TTC549 (cell line): ENCODE measurements around the gene USB1.

Source experiments
- FAIRE-seq: peaks from 2 replicates; lab custom pipeline; 2012; peaks lifted over from hg19 to GRCh38; lab: Jason Lieb, UNC

USB1 gene, protein sequence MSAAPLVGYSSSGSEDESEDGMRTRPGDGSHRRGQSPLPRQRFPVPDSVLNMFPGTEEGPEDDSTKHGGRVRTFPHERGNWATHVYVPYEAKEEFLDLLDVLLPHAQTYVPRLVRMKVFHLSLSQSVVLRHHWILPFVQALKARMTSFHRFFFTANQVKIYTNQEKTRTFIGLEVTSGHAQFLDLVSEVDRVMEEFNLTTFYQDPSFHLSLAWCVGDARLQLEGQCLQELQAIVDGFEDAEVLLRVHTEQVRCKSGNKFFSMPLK

DNA sequence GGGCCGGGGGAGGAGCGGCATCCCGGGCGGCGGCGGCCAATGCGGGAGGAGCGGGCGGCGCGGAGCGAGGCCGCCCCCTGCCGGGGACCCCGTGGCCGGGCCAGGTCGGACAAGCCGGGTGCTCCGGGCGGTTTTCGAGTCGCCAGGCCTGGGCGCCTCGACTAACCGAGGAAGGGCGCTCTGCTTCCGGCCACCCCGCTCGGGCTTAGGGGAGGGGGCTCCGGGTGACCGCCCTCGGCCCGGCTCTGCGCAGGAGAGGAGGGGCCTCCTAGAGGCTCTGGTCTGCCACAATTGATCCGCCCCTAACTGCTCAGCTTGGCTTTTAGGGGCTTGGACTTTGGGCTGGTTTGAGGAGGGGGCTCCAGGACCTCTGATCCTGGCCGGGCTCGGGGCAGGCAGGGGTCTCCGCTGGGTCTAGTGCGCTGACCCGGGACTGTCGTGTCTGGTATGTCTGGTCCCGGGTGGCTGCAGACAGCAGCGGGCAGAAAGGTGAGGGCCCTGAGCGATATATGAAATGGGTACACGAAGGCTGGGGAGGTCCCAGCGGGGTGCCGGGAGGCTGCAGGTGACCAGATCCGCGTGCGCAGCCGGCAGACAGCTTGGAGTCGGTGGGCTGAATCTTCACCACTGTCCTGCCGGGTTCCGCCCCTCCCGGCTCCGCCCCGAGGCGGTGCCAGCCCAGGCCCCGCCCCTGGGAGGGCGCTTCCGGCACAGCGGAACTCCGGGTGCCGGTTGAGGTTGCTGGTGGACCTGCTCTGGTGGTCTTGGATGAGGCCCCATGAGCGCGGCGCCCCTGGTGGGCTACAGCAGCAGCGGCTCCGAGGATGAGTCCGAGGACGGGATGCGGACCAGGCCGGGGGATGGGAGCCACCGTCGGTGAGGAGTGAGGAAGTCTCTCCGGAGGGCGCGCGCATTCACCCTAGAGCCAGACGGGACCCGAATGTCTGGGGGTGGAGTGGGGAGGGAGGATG lies at the start of gene USB1:
TSS of gene USB1 (plus strand) at position 702 of the 971 bp plus-strand sequence. CDS start at position 779, 77 bp downstream.
- FAIRE-seq = no peak

DNA sequence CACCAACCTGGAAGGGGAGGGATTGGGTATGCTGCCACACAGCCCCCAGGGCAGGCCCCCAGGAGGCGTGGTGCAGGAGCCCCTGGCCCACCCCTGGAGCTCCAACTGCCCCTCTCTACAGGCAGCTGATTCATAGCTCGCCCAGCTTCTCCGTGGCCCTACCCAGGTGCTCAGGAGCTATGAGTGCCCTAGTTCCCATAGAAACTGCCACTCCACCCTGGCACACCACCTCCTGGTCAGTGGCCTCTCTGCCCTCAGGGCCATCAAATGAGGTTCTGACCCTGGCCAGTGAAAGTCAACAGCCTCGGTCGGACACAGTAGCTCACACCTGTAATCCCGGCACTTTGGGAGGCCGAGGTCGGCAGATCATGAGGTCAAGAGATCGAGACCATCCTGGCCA lies 48.3 kb upstream of the USB1 start:
- FAIRE-seq = no peak

DNA sequence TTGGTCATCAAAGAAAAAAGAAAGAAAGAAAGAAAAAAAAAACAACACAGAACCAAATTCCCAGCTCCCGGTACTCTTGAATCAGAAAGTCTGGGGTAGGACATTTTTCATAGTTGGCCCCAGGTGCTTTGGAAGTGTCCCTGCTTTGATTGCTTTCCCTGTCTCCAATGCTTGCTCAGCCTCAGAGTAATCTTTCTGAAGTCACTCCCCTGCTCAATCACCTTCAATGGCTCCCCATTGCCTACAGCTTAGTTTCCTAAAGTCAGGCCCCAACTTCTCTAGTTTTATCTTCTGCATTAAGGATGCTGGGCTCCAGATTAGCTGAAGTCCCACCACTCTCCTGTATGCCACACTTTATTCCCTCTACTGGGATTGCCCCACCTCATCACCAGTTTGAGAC lies 47.4 kb upstream of the USB1 start:
- FAIRE-seq = no peak

DNA sequence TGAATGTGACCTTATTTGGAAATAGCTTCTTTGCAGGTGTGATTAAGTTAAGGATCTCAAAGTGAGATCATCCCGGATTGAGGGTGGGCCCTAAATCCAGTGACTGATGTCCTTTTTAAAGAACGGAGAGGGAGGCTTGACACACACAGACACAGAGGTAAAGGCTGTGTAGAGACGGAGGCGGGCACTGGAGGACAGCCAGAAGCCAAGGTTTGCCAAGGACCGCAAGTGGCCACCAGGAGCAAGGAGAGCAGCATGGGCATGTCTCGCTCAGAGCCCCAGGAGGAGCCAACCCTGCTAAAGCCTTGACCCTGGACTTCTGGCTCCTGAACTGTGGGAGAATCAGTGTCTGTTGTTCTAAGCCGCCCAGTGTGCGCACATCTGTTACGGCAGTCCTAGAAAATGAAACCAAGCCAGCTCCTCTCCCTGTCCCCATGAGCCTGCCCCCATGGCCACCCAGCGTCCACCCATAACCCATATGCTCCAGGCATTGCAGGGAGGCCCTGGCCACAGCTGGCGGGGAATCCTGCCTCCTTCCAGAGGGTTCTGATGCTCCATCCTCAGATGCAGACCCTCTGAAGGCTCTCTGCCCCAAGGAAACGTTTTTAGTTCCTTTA lies 45.5 kb upstream of the USB1 start:
- FAIRE-seq = no peak

DNA sequence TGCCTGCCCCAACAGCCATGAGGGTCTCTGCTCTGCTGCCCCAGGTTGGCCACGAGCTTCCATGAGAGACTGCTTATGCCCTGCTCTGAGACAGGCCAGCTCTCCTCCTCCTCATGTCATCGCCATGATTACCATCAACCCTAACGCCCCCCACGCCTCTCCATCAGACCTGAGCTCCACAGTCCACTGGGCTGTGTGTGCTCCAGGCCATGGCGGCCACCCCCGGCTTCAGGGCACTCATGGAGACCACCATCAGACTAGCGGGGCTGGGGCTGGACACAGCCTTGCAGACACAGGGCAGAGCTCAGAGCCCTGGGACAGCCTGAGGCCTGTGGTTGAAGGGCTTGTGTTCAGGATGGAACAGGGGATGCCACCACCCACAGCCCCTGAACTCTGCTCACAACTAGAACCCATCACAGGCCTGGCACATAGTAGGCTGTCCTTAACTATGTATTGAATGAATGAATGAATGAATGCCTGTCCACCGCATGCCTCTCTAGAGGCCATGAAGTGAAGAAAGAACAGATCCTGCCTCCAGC lies 44.9 kb upstream of the USB1 start:
- no peak for FAIRE-seq

DNA sequence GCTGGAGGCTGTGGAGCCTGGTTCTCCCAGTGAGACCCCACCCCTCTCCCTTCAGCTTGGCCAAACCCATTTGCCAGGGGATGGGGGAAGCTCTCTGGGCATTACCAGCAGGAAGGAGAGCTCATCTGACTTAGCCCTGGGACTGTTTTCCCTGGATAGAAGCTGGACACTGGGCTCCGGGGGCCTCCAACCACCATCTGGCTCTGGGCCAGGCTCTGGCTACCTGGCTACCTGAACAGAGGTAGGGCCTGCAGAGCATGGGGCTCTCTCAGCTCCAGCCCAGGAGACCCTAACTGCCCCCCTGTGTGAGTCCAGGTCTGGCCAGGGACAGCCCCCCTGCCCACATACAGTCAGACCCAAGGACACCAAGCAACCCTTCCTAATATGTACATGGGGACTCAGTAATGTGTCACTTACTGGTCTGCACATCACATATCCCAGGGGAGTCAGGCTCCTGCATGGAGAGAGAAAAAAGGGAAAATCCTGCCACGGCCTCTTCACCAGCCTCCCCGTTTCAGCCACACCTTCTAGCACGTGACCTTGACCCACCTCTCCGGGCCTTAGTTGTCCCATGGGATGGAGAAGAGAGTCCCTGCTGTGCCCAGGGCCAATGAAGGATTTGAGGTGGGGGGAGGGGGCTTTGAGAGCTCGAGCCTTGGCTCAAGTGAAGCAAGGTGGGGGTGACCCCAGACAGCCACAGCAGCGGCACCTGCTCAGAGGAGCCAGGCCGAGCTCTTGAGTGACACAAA lies 44.1 kb upstream of the USB1 start:
- FAIRE-seq = no peak

DNA sequence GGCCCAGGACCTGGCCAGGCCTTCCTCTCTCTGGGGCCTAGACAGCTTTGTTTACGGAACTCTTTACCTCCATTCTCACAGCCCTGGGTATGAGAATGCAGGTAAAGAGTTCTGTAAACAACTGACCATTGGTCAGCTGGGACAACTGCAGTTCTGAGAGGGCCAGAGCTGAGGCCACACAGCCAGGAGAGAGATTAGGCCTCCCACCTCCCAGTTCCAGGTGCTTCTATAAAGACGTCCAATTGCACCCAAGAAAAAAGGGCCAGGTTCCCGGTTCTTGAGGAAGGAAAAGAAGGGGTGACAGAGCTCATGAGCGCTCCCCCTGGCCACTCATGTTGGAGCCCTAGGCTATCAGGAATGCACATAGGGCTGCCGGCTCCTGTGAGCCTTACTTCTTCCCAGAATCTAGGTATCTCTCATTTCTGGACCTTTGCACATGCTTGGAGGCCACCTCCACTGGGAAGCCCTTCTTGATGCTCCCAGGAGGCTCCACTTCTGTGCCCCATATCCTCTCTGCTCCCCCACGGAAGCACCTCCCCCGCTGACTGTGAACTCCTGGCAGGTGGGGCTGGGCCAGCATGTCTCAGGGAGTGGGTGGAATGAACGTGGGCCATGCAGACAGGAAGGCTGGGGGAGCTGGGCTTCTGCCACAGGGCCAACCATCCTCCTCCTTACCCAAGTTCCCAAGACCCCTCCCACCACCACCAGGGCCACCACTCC lies 43.4 kb upstream of the USB1 start:
- FAIRE-seq = no peak

DNA sequence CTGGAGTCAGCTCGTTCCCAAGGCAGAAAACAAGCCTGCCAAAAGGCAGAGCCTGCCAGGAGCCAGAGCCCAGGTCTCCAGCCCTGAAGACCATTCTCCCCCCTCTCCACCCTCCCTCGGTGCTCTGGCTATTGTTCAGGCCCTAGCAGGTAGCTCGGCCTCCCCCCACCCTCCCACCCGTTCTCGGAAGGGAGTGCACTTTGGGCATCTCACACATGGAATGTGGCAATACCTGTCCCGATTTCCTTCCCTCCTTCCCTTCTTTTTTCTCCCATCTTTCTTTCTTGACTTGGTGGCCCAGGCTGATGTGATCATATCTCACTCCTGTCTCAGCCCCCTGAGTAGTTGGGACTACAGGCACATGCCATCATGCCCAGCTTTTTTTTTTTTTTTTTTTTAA lies 42.7 kb upstream of the USB1 start:
- no peak for FAIRE-seq

DNA sequence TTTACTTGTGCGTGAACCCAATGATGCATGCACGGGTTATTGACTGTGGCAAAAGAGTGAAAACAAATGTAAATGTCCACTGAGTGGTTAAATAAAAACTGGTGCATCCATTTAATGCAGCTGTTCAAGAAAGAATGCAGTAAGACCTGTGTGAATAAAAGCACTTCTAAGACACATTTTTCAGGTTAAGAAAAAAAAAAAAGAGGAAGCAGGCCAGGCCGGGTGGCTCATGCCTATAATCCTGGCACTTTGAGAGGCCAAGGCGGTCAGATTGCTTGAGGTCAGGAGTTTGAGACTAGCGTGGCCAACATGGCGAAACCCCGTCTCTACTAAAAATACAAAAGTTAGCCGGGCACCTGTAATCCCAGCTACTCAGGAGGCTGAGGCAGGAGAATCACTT lies 42.1 kb upstream of the USB1 start:
- no peak for FAIRE-seq

DNA sequence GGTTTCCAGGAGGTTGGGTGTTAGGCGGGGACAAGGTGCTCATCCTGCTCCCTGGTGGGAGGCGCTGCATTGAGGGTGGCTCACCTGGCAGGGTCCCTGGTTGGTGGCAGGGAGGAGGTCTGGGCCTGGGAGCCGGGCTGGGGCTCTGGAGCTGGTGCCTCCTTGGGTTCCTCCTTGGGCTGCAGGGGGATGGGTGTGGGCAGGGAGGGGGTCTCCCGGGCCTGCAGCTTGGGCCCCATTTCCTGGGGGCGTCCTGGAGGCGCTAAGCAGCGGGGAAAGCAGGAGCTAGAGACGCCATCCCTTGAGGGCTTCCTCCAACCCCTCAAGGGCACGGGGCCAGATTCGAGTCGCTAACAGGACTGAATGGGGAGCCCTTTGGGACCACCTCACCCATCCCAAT lies 41.4 kb upstream of the USB1 start:
- no peak for FAIRE-seq

DNA sequence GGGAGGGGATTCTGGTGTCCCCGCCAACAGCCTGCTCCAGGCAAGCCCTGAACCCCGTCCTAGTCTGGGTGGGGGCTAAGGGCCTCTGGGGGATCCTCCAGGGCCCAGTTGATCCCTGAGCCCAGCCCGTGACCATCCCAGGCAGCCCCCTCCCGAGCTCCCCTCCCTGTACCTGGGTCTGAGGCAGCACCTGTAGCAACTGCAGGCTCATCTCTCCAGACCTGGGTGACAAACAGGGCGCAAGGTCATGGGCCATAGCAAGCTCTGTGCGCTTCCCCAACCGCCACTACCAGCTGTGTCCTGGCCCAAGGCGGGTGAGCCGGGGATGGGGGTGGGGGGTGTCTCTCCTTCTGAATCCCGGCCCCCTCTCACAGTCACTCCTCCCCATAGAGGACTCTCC lies 40.9 kb upstream of the USB1 start:
- FAIRE-seq = no peak

DNA sequence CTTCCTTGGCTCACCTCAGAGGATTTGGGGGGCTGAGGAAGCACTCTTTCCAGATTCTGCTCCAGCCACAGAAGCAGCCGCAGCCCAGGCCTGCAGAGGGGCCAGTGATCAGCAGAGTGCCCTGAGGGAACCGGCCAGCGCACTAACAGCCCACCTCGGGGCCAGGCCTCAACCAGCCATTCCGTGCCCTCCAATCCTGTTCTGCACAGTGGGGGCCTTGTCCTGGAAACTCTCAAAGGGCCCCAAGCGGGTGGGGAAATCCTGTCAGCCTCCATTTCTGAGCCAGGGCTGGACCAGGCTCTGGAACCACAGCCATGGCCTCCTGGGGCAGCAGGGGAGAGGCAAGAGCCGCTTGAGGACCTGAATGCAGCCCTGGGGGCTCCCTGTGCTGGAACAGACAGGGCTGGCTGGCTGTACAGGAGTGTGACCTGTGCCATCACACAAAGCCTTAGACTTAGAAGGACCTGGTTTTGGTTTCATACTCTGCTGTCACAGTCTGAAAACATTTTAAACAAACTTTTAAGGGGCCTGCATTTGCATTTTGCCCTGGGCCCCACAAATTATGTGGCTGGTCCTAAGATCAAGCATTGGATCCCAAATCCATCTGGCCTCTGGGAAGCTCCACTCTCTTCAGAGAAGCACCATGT lies 40.3 kb upstream of the USB1 start:
- FAIRE-seq = no peak

DNA sequence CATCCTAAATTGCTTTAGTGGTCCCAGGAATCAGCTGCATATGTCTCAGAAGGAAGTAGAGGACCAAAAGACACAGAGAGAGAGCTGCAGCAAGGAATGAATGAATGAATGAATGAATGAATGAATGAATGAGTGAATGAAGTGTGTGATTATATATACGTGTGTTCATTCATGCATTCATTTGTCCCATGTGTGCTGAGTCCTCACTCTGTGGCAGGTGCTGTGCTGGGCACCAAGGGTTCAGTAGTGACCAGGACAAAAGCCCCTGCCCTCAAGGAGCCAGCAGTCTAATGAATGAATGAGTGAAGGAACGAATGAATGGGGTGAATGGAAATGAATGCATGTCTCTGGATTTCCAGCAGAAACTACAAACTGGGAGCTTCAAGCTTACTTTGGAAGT lies 39.7 kb upstream of the USB1 start:
- no peak for FAIRE-seq

DNA sequence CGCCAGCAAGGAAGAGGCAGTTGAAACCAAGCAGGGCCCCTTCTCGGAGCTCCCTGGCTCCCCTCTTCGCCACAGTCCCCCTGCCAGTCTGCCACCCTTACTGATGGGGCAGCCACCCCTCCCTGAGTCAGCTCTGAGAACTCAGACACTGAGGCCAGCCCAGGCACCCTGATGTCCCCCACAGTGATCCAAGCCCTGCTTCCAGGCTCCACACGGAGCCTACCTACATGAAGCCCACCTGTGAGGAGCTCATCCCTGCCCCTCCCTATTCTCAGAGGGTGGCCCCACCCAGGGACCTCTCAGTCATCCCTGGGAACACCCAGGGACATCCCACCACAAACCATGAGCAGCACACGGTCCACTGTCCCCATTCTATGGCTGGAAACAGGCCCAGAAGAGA lies 39.2 kb upstream of the USB1 start:
- no peak for FAIRE-seq

DNA sequence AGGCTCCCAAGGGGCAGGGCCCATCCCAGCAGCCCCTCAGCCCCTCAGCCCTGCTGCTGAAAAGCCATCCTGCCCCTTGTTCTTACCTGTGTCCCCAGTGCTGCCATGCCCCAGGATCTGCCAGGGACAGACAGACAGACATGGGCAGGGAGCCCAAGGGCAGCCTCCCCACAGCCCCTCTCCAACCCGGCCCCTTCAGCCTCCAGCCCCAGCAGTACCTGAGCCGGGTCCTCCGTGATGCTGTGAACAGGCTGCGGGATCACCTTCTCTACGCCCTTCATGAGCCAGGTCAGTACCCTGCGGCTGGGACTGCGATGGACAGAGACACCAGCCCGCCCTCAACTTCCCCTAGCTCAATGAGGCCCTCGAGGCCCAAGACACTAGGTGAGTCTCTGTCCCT lies 38.5 kb upstream of the USB1 start:
- no peak for FAIRE-seq

DNA sequence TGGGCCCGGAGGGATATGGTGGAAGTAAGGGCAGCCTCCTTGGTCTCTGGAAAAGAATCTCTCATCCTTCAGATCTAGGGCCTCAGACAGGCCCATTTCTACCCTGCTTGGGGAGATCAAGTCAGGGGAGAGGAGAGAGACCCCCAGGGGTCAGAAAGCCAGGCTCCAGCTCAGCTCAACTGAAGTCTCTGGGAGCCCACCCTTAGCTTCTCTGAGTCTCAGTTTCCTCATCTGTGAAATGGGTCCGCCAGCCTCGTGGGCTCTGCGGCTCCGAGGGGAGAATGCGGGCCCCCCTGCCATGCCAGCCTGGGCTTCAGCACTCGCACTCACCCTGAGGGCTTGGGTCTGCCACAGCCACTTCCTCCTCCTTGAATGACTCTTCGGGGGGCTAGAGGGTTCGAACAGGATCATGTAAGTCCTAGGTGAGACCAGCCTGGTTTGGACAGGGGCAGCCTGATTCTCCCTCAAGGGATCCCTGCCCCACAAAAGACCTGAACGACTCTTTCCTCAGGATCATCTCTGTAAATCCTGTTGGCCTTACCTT lies 37.0 kb upstream of the USB1 start:
- FAIRE-seq = no peak

DNA sequence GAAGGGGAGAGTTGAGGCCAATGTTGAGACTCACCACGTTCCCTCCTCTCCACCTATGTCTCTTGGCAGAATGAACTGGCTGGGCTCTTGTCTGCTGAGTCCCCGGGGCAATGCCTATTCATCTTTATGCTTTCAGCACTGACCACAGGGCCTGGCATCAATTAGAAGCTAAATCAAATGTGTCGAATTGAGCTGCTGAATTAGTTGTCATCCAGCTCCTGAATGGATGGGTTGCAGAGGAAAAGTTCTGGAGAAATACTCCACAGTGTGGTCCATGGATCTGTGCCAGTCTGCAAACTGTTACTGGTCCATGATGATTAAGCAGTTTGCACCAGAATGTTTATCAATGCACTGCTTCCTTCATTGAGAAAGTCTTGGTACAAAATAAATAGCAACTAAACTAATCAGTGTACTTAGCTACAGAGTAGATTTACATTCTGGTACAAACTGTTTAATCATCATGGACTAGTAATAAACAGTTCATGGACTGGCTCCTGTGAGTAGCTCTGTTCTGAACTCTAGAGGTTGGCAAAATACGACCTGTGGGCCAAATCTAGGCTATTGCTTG lies 34.9 kb upstream of the USB1 start:
- no peak for FAIRE-seq

DNA sequence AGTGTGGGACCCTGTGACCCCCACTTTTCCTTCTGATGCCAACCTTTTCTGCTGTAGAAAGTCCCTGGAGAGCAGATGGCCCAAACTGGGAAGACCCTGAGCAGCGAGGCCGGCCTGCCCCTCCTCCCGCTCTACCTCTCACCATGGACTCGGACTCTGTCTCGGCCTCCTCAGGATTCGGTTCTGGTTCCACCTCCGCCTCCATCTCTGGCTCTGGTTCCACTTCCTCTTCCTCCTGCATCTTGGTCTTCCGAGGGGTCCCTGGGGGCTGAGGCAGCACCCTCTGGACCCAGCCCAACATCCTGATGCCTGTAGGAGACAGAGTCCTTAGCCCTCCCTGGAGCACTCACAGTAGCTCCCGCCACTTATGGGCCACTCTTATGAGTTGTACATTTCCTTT lies 34.2 kb upstream of the USB1 start:
- FAIRE-seq = no peak

DNA sequence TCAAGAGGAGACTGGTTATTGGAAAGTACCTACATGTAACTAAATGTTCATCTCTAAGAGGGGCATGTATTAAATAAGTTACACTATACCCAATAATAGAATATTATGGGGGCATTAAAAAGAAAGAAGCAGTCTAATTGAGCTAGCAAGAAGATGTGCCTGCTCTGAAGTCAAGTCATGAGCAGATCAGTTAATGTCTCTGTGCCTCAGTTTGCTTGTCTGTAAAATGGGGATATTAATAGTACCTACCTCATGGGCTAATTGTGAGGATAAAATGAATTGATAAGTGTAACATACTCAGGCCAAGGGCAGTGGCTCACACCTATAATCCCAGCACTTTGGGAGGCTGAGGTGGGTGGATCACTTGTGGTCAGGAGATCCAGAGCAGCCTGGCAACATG lies 33.3 kb upstream of the USB1 start:
- no peak for FAIRE-seq

DNA sequence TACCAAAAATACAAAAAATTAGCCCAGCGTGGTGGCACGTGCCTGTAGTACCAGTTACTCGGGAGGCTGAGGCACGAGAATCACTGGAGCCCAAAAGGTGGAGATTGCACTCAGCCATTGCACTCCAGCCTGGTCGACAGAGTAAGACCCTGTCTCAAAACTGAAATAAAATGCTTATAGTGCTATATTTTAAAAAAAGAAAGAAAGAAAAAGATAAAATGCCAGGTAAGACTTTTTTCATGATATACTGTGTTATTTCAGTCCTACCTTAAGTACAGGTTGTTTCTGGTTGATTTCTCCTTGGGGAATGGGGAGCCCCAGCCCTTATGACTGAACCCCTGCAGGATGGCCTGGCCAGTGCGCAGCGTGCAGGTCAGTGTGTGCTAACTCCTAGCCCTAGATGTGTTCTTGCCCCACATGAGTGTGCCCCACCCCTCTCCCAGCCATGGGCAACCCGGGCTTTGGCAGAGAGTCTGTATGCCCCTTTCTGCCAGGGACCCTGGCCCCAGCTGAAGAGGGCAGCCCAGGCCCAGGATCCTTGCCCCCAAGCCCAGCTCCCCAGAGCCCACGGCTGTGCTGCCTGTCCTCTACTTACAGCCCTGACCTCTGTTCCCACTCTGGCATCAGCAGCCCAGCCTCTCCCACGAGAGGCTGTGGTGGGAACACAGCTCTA lies 31.6 kb upstream of the USB1 start:
- FAIRE-seq = no peak
